WTC11 (cell line): ENCODE results near the gene CHPF. TPM values are rescaled to one million over a fixed set of nuclear protein-coding genes. Genes with fewer than 3 reads are reported as not detected.

ENCODE experiments used
- AFF4 ChIP-seq: sonication (generic); formaldehyde crosslinking; IDR thresholded peaks from 2 replicates; pipeline ENCODE4 v1.8.1; 2023; ENCODE audit warnings: mild to moderate bottlenecking, missing genetic modification reagents, borderline replicate concordance
- AR ChIP-seq: fragments of 250-450 bp; sonication (Bioruptor Pico); IDR thresholded peaks from 2 replicates; pipeline ENCODE4 v1.9.0; 2021; ENCODE audit warnings: mild to moderate bottlenecking
- ARID4B ChIP-seq: sonication (generic); formaldehyde crosslinking; IDR thresholded peaks from 2 replicates; pipeline ENCODE4 v1.8.0; 2023; ENCODE audit warnings: missing genetic modification reagents, mild to moderate bottlenecking, borderline replicate concordance
- ATF1 ChIP-seq: sonication (generic); formaldehyde crosslinking; IDR thresholded peaks from 2 replicates; pipeline ENCODE4 v1.8.1; 2023; ENCODE audit warnings: mild to moderate bottlenecking, moderate library complexity, missing genetic modification reagents
- ATF3 ChIP-seq: sonication (generic); formaldehyde crosslinking; conservative IDR thresholded peaks from 2 replicates; pipeline ENCODE4 v1.8.1; 2022; ENCODE audit warnings: mild to moderate bottlenecking, missing genetic modification reagents
- ELF4 ChIP-seq: sonication (generic); formaldehyde crosslinking; IDR thresholded peaks from 2 replicates; pipeline ENCODE4 v1.8.1; 2022; ENCODE audit warnings: low read depth, mild to moderate bottlenecking, moderate library complexity, missing genetic modification reagents
- FOXJ3 ChIP-seq: sonication (generic); formaldehyde crosslinking; IDR thresholded peaks from 2 replicates; pipeline ENCODE4 v1.9.0; 2021; ENCODE audit warnings: missing genetic modification reagents, mild to moderate bottlenecking, borderline replicate concordance
- IRF1 ChIP-seq: sonication (generic); formaldehyde crosslinking; IDR thresholded peaks from 2 replicates; pipeline ENCODE4 v1.8.0; 2023; ENCODE audit warnings: missing genetic modification reagents
- JAZF1 ChIP-seq: fragments of 250-450 bp; sonication (Bioruptor Pico); IDR thresholded peaks from 2 replicates; pipeline ENCODE4 v1.9.0; 2021; ENCODE audit warnings: moderate library complexity, mild to moderate bottlenecking, inconsistent platforms
- JUN ChIP-seq: sonication (generic); formaldehyde crosslinking; IDR thresholded peaks from 2 replicates; pipeline ENCODE4 v1.8.0; 2023; ENCODE audit warnings: mild to moderate bottlenecking, missing genetic modification reagents
- NFYB ChIP-seq: sonication (generic); formaldehyde crosslinking; conservative IDR thresholded peaks from 2 replicates; pipeline ENCODE4 v1.8.0; 2022; ENCODE audit warnings: low read depth, missing genetic modification reagents
- NR3C1 ChIP-seq: sonication (generic); formaldehyde crosslinking; conservative IDR thresholded peaks from 2 replicates; pipeline ENCODE4 v1.8.1; 2023; ENCODE audit warnings: low read depth, mild to moderate bottlenecking, missing genetic modification reagents
- RORB ChIP-seq: fragments of 250-450 bp; sonication (Bioruptor Pico); IDR thresholded peaks from 2 replicates; pipeline ENCODE4 v1.9.0; 2021; ENCODE audit warnings: mild to moderate bottlenecking
- SMAD4 ChIP-seq: sonication (generic); formaldehyde crosslinking; IDR thresholded peaks from 2 replicates; pipeline ENCODE4 v1.8.0; 2022; ENCODE audit warnings: mild to moderate bottlenecking, missing genetic modification reagents
- SOX15 ChIP-seq: fragments of 250-450 bp; sonication (Bioruptor Pico); IDR thresholded peaks from 2 replicates; pipeline ENCODE4 v1.9.0; 2021; ENCODE audit warnings: mild to moderate bottlenecking
- TCF7 ChIP-seq: sonication (generic); formaldehyde crosslinking; IDR thresholded peaks from 2 replicates; pipeline ENCODE4 v1.8.0; 2022; ENCODE audit warnings: mild to moderate bottlenecking, low read depth, missing genetic modification reagents, moderate library complexity
- USF1 ChIP-seq: sonication (generic); formaldehyde crosslinking; IDR thresholded peaks from 2 replicates; pipeline ENCODE4 v1.8.0; 2022; ENCODE audit warnings: mild to moderate bottlenecking, missing genetic modification reagents
- USF2 ChIP-seq: sonication (generic); formaldehyde crosslinking; IDR thresholded peaks from 2 replicates; pipeline ENCODE4 v1.8.1; 2023; ENCODE audit warnings: mild to moderate bottlenecking, missing genetic modification reagents, moderate library complexity
- ZNF138 ChIP-seq: sonication (generic); formaldehyde crosslinking; conservative IDR thresholded peaks from 2 replicates; pipeline ENCODE4 v1.8.1; 2022; ENCODE audit warnings: mild to moderate bottlenecking, moderate library complexity, missing genetic modification reagents
- ZNF317 ChIP-seq: sonication (generic); formaldehyde crosslinking; IDR thresholded peaks from 2 replicates; pipeline ENCODE4 v1.8.1; 2023; ENCODE audit warnings: low read depth, mild to moderate bottlenecking, moderate library complexity, missing genetic modification reagents, borderline replicate concordance
- ZNF396 ChIP-seq: fragments of 250-450 bp; sonication (Bioruptor Pico); IDR thresholded peaks from 2 replicates; pipeline ENCODE4 v1.8.0; 2021; ENCODE audit warnings: mild to moderate bottlenecking, moderate library complexity, borderline replicate concordance
- ZNF425 ChIP-seq: fragments of 250-450 bp; sonication (Bioruptor Pico); conservative IDR thresholded peaks from 2 replicates; pipeline ENCODE4 v1.9.0; 2021; ENCODE audit warnings: mild to moderate bottlenecking
- total RNA-seq: library from RNA; stranded (reverse); gene quantifications from 3 replicates; pipeline ENCODE4 v1.2.3, GENCODE V29; 2021

The CHPF gene
- total RNA-seq, 1 experiment from 2014 or later, result 97.0 TPM

GRCh38 chr2:219552382-219553167, 9.0 kb upstream of the CHPF start (continued):
- TF ChIP-seq ZNF425 (CRISPR knock-in tag) (no peak), SMAD4 (CRISPR knock-in tag) (no peak), AR (CRISPR knock-in tag) (no peak), AFF4 (CRISPR knock-in tag) (peak; percentile 74; the same call in 1 of the 2 replicates), ATF3 (CRISPR knock-in tag) (no peak), FOXJ3 (no peak), USF1 (no peak), RORB (CRISPR knock-in tag) (no peak), ZNF317 (CRISPR knock-in tag) (no peak), SOX15 (no peak), NFYB (CRISPR knock-in tag) (no peak), ARID4B (CRISPR knock-in tag) (peak; percentile 72; the same call in 1 of the 2 replicates), ELF4 (0 out of 2 replicates have a peak, but pooled peaks have one; percentile 45), ZNF138 (CRISPR knock-in tag) (peak; percentile 88; the same call in 1 of the 2 replicates), ATF1 (CRISPR knock-in tag) (0 out of 2 replicates have a peak, but pooled peaks have one; percentile 57), TCF7 (no peak), JAZF1 (no peak), IRF1 (no peak), JUN (CRISPR knock-in tag) (no peak), ZNF396 (CRISPR knock-in tag) (no peak), USF2 (CRISPR knock-in tag) (peak; percentile 20; the same call in 1 of the 2 replicates), NR3C1 (CRISPR knock-in tag) (no peak)
